NCI-H774 (cell line): ENCODE results near the gene UQCR11.

ENCODE experiments used
- DNase-seq: peaks from one replicate; lab custom pipeline; 2025; lab: John Stamatoyannopoulos, UW

UQCR11 gene

GRCh38 chr19:1634938-1635243 lies 29.6 kb upstream of the UQCR11 start:
- no peak for DNase-seq

- no peak for DNase-seq
Observed at GRCh38 chr19:1634242-1634937, 29.1 kb upstream of the UQCR11 start.

GRCh38 chr19:1633269-1633826 lies 28.1 kb upstream of the UQCR11 start:
- DNase-seq, result no peak

GRCh38 chr19:1632462-1633268 lies 27.4 kb upstream of the UQCR11 start:
- DNase-seq, result no peak

- no peak for DNase-seq
Observed at GRCh38 chr19:1631557-1632100, 26.4 kb upstream of the UQCR11 start.

GRCh38 chr19:1630811-1631210 lies 25.5 kb upstream of the UQCR11 start:
- DNase-seq, result no peak

GRCh38 chr19:1630012-1630411 lies 24.8 kb upstream of the UQCR11 start:
- no peak for DNase-seq

GRCh38 chr19:1629256-1629808 lies 24.1 kb upstream of the UQCR11 start:
- no peak for DNase-seq

- DNase-seq, result no peak
Observed at GRCh38 chr19:1627194-1627593, 21.9 kb upstream of the UQCR11 start.

GRCh38 chr19:1626417-1627010 lies 21.3 kb upstream of the UQCR11 start:
- no peak for DNase-seq

- no peak for DNase-seq
Observed at GRCh38 chr19:1624458-1624857, 19.2 kb upstream of the UQCR11 start.

- DNase-seq, result no peak
Observed at GRCh38 chr19:1622541-1622940, 17.3 kb upstream of the UQCR11 start.

- no peak for DNase-seq
Observed at GRCh38 chr19:1622007-1622406, 16.7 kb upstream of the UQCR11 start.

GRCh38 chr19:1621574-1621973 lies 16.3 kb upstream of the UQCR11 start:
- DNase-seq, result no peak

- no peak for DNase-seq
Observed at GRCh38 chr19:1621021-1621420, 15.8 kb upstream of the UQCR11 start.

- no peak for DNase-seq
Observed at GRCh38 chr19:1620502-1620901, 15.2 kb upstream of the UQCR11 start.

GRCh38 chr19:1619703-1620102 lies 14.4 kb upstream of the UQCR11 start:
- no peak for DNase-seq

GRCh38 chr19:1619094-1619439 lies 13.8 kb upstream of the UQCR11 start:
- DNase-seq, result no peak

GRCh38 chr19:1618157-1619093 lies 13.2 kb upstream of the UQCR11 start:
- no peak for DNase-seq

- no peak for DNase-seq
Observed at GRCh38 chr19:1616875-1617274, 11.6 kb upstream of the UQCR11 start.

- DNase-seq, result no peak
Observed at GRCh38 chr19:1616396-1616795, 11.1 kb upstream of the UQCR11 start.
